Measurements from ENCODE around the gene RGS1.

RGS1 gene

DNA sequence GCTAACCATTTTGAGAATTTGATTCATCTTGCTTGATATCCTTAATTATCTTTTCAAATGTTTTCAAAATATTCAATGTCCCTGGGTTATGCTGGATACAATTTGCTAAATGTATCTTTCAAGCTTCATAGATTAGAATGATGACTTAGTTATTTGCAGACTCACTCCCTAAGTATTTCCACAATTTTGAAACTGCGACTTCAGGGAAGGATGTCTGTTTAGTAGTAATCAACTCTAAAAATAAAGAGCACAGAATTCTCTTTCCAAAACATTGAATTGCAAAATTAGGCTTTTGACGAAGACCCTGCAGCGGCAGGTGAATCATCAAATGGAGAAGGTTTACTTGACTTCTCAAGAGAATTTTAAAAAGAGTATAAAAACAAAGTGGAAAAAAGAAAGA, 14.2 kb downstream of the RGS1 start:
- no peaks in the 10 kb centered on the region for H3K27me3 ChIP-seq (replicated peaks; ENCODE audit: insufficient read depth, low read length)
- no peak overlapping the region for H3K4me3 ChIP-seq (ENCODE audit: low read length)
- no peaks in the 10 kb centered on the region for H3K9me3 ChIP-seq (replicated peaks; ENCODE audit: insufficient read depth, low read length)
- H3K4me2 ChIP-seq (ENCODE audit: low read depth, low read length): no peak overlapping the region
- no peaks in the 10 kb centered on the region for H3K9me2 ChIP-seq (replicated peaks; ENCODE audit: insufficient read depth, low read length)
- no peaks in the 10 kb centered on the region for H3K36me3 ChIP-seq (replicated peaks; ENCODE audit: insufficient read depth, low read length)
- H2AFZ ChIP-seq (ENCODE audit: low read length): no peak overlapping the region
- H3K27ac ChIP-seq (ENCODE audit: low read length): no peak overlapping the region
- no peak for DNase-seq
- no peaks in the 10 kb centered on the region for H4K20me1 ChIP-seq (ENCODE audit: insufficient read depth, low read length)
- no peaks in the 10 kb centered on the region for H3K79me2 ChIP-seq (ENCODE audit: low read length)
- no peaks in the 10 kb centered on the region for H3F3A ChIP-seq (ENCODE audit: insufficient read depth, low read length)
- peaks cover 27% of the 10 kb centered on the region for H3K4me1 ChIP-seq (ENCODE audit: low read length)
- no peak overlapping the region for H3K9ac ChIP-seq (ENCODE audit: low read length)
- TF ChIP-seq EZH2 (optimal IDR thresholded peaks at IDR 0.05; ENCODE audit: low read depth, low read length): no peak
- TF ChIP-seq CTCF (IDR thresholded peaks at IDR 0.05; ENCODE audit: low read length): no peak
- TF ChIP-seq EZH2phosphoT487 (IDR thresholded peaks at IDR 0.05; ENCODE audit: low read length): no peak

DNA sequence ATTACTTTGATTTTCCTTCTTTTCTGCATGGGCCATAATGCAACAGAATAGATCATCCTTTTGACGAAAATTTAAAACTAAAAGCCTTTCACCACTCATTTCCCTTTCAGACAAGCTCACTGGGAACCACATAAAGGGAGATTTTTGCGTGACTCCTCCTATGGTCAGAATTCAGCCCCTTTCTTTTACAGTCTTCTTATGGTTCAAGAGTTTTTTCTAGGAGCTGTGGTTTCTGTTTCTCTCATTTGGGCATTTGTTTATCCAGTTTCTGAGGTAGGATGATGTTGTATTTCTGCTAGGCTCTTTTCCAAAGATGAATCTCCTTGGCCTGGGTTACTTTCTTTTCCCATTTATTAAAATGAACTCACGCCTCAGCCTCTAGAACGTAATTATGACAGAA, 16.9 kb downstream of the RGS1 start:
- Histone ChIP-seq H3K27me3 (replicated peaks; ENCODE audit: insufficient read depth, low read length) (no peaks in the 10 kb centered on the region), H3K9ac (ENCODE audit: low read length) (peak overlapping the region; percentile 3; the same call in 1 of the 2 replicates), H3K4me1 (ENCODE audit: low read length) (peaks cover 49% of the 10 kb centered on the region), H3K4me3 (ENCODE audit: low read length) (no peak overlapping the region; the same call in 1 of the 2 replicates), H3K9me2 (replicated peaks; ENCODE audit: insufficient read depth, low read length) (no peaks in the 10 kb centered on the region), H4K20me1 (ENCODE audit: insufficient read depth, low read length) (no peaks in the 10 kb centered on the region), H3K79me2 (ENCODE audit: low read length) (no peaks in the 10 kb centered on the region), H3K27ac (ENCODE audit: low read length) (peak overlapping the region; percentile 3; the same call in 1 of the 2 replicates), H2AFZ (ENCODE audit: low read length) (0 out of 2 replicates have a peak overlapping the region, but pooled peaks have one; percentile 3), H3K36me3 (replicated peaks; ENCODE audit: insufficient read depth, low read length) (no peaks in the 10 kb centered on the region), H3F3A (ENCODE audit: insufficient read depth, low read length) (peaks cover 10% of the 10 kb centered on the region), H3K4me2 (ENCODE audit: low read depth, low read length) (peak overlapping the region; percentile 44; the same call in 1 of the 2 replicates), H3K9me3 (replicated peaks; ENCODE audit: insufficient read depth, low read length) (no peaks in the 10 kb centered on the region)
- peak; percentile 6 for DNase-seq
- TF ChIP-seq EZH2phosphoT487 (IDR thresholded peaks at IDR 0.05; ENCODE audit: low read length) (no peak), EZH2 (optimal IDR thresholded peaks at IDR 0.05; ENCODE audit: low read depth, low read length) (no peak), CTCF (IDR thresholded peaks at IDR 0.05; ENCODE audit: low read length) (no peak)

DNA sequence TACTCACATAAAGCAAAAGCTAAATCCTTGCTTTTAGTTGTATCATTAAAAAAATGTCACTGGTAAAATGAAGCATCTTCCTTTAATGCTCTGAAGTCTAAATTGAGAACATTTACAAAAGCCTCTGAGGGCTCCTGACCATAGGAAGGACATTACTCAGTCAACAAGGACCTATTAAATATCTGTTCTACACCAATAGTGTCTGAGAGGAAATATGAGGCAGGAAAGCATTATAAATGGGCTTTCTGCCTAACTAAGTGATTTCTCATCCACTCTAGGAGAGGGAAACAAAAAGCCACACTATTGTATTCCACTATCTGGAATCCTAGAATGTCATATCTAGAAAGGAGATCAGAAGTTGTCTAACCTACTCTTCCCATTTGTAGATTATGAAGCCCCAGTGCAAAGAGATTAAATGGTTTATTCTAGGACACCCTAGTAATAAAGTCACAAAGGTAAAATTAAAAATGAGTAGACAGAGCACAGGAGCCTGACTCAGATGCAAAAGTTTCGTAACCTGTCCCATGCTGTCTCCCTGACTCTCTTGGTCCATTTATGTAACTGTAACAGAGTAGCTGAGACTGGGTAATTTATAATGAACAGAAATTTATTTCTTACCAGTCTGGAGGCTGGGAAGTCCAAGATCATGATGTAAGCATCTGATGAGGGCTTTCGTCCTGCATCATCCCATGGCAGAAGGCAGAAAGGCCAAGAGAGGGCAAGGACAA, 17.6 kb downstream of the RGS1 start:
- no peaks in the 10 kb centered on the region for H3K36me3 ChIP-seq (replicated peaks; ENCODE audit: insufficient read depth, low read length)
- peak overlapping the region; percentile 44; the same call in 1 of the 2 replicates for H3K4me2 ChIP-seq (ENCODE audit: low read depth, low read length)
- H4K20me1 ChIP-seq (ENCODE audit: insufficient read depth, low read length): no peaks in the 10 kb centered on the region
- H3F3A ChIP-seq (ENCODE audit: insufficient read depth, low read length): peaks cover 11% of the 10 kb centered on the region
- H3K4me3 ChIP-seq (ENCODE audit: low read length): no peak overlapping the region; the same call in 1 of the 2 replicates
- H3K9me2 ChIP-seq (replicated peaks; ENCODE audit: insufficient read depth, low read length): no peaks in the 10 kb centered on the region
- no peaks in the 10 kb centered on the region for H3K27me3 ChIP-seq (replicated peaks; ENCODE audit: insufficient read depth, low read length)
- DNase-seq: no peak
- no peaks in the 10 kb centered on the region for H3K79me2 ChIP-seq (ENCODE audit: low read length)
- no peaks in the 10 kb centered on the region for H3K9me3 ChIP-seq (replicated peaks; ENCODE audit: insufficient read depth, low read length)
- H2AFZ ChIP-seq (ENCODE audit: low read length): 0 out of 2 replicates have a peak overlapping the region, but pooled peaks have one; percentile 3
- peak overlapping the region; percentile 3; the same call in 1 of the 2 replicates for H3K9ac ChIP-seq (ENCODE audit: low read length)
- peak overlapping the region; percentile 3; the same call in 1 of the 2 replicates for H3K27ac ChIP-seq (ENCODE audit: low read length)
- H3K4me1 ChIP-seq (ENCODE audit: low read length): peaks cover 55% of the 10 kb centered on the region
- TF ChIP-seq EZH2phosphoT487 (IDR thresholded peaks at IDR 0.05; ENCODE audit: low read length): no peak
- no peak for TF ChIP-seq CTCF (IDR thresholded peaks at IDR 0.05; ENCODE audit: low read length)
- no peak for TF ChIP-seq EZH2 (optimal IDR thresholded peaks at IDR 0.05; ENCODE audit: low read depth, low read length)
